OCI-LY1 (cell line): Measurements from ENCODE around the gene ADAMTSL1.

Experiments
- H2AFZ ChIP-seq: fragments of 200-600 bp; sonication (generic), shearing (Covaris generic); 2 replicates; pipeline ENCODE4 v1.6.0; 2014; ENCODE audit warnings: antibody characterized with exemption, mild to moderate bottlenecking, low read length
- H3F3A ChIP-seq: fragments of 200-600 bp; sonication (generic), shearing (Covaris generic); 2 replicates; pipeline ENCODE4 v1.6.0; 2014; ENCODE audit warnings: mild to moderate bottlenecking, antibody characterized with exemption, low read length, moderate library complexity; ENCODE audit not compliant: insufficient read depth
- H3K27ac ChIP-seq: fragments of 200-600 bp; sonication (generic); 2 replicates; pipeline ENCODE4 v1.5.1; 2014; ENCODE audit warnings: low read length, mixed run types, mild to moderate bottlenecking, low read depth; ENCODE audit not compliant: poor library complexity, severe bottlenecking
- H3K27me3 ChIP-seq: fragments of 200-600 bp; sonication (generic); 2 replicates; pipeline ENCODE4 v1.6.0; 2014; ENCODE audit warnings: antibody characterized with exemption, mild to moderate bottlenecking, low read length, moderate library complexity; ENCODE audit not compliant: insufficient read depth
- H3K36me3 ChIP-seq: fragments of 200-600 bp; sonication (generic); 2 replicates; pipeline ENCODE4 v1.6.1; 2014; ENCODE audit warnings: mild to moderate bottlenecking, antibody characterized with exemption, low read length, moderate library complexity, mixed read lengths; ENCODE audit not compliant: insufficient read depth
- H3K4me1 ChIP-seq: fragments of 200-600 bp; sonication (generic); 2 replicates; pipeline ENCODE4 v1.5.1; 2014; ENCODE audit warnings: mild to moderate bottlenecking, low read length, moderate library complexity; ENCODE audit not compliant: insufficient read depth, severe bottlenecking
- H3K4me2 ChIP-seq: fragments of 200-600 bp; sonication (generic), shearing (Covaris generic); 2 replicates; pipeline ENCODE4 v1.6.1; 2014; ENCODE audit warnings: low read length
- H3K4me3 ChIP-seq: fragments of 200-600 bp; sonication (generic); 2 replicates; pipeline ENCODE4 v1.5.1; 2014; ENCODE audit warnings: low read length, low read depth, mild to moderate bottlenecking, mixed read lengths; ENCODE audit not compliant: poor library complexity, severe bottlenecking
- H3K79me2 ChIP-seq: fragments of 200-600 bp; shearing (Covaris generic); 2 replicates; pipeline ENCODE4 v1.6.1; 2016; ENCODE audit warnings: mixed run types, low read length, mixed read lengths; ENCODE audit not compliant: insufficient read depth
- H3K9ac ChIP-seq: fragments of 200-600 bp; sonication (generic), shearing (Covaris generic); 2 replicates; pipeline ENCODE4 v1.6.1; 2014; ENCODE audit warnings: mild to moderate bottlenecking, low read length, mixed read lengths
- H3K9me2 ChIP-seq: fragments of 200-600 bp; sonication (generic), shearing (Covaris generic); 2 replicates; pipeline ENCODE4 v1.6.1; 2014; ENCODE audit warnings: low read depth, mild to moderate bottlenecking, low read length, mixed read lengths
- H3K9me3 ChIP-seq: fragments of 200-600 bp; shearing (Covaris generic); 2 replicates; pipeline ENCODE4 v1.6.1; 2014; ENCODE audit warnings: low read length, mixed read lengths
- H4K20me1 ChIP-seq: fragments of 200-600 bp; sonication (generic), shearing (Covaris generic); 2 replicates; pipeline ENCODE4 v1.6.0; 2016; ENCODE audit warnings: mild to moderate bottlenecking, low read length; ENCODE audit not compliant: insufficient read depth
- CTCF ChIP-seq: fragments of 200-600 bp; sonication (generic), shearing (Covaris generic); IDR thresholded peaks from 2 replicates; pipeline ENCODE4 v1.5.1; 2017; ENCODE audit warnings: mild to moderate bottlenecking, antibody characterized with exemption, low read length, moderate library complexity, mixed read lengths
- EZH2 ChIP-seq: fragments of 200-600 bp; sonication (generic), shearing (Covaris generic); IDR thresholded peaks from 2 replicates; pipeline ENCODE4 v1.8.0; 2017; ENCODE audit warnings: borderline replicate concordance, mixed run types, mild to moderate bottlenecking, antibody characterized with exemption, low read length, moderate library complexity, mixed read lengths

ADAMTSL1 gene

GRCh38 chr9:18717759-18718158, 243.8 kb downstream of the ADAMTSL1 start:
- Histone ChIP-seq H3K36me3 (no peaks in the 10 kb centered on the region), H4K20me1 (no peaks in the 10 kb centered on the region), H3K9ac (no peak overlapping the region), H3K27me3 (no peaks in the 10 kb centered on the region), H3K27ac (no peak overlapping the region), H3F3A (no peaks in the 10 kb centered on the region), H2AFZ (no peak overlapping the region), H3K9me3 (no peaks in the 10 kb centered on the region), H3K79me2 (no peaks in the 10 kb centered on the region), H3K4me3 (no peak overlapping the region), H3K4me2 (no peak overlapping the region), H3K9me2 (no peaks in the 10 kb centered on the region), H3K4me1 (no peaks in the 10 kb centered on the region)
- TF ChIP-seq EZH2 (no peak), CTCF (no peak)

GRCh38 chr9:18718393-18718792, 244.4 kb downstream of the ADAMTSL1 start:
- H3K27ac ChIP-seq = no peak overlapping the region
- no peaks in the 10 kb centered on the region for H3K9me3 ChIP-seq
- no peak overlapping the region for H2AFZ ChIP-seq
- H3K4me2 ChIP-seq = no peak overlapping the region
- H3K4me1 ChIP-seq = no peaks in the 10 kb centered on the region
- H3K79me2 ChIP-seq = no peaks in the 10 kb centered on the region
- no peaks in the 10 kb centered on the region for H4K20me1 ChIP-seq
- H3K27me3 ChIP-seq = no peaks in the 10 kb centered on the region
- TF ChIP-seq CTCF = no peak
- TF ChIP-seq EZH2 = no peak
- no peaks in the 10 kb centered on the region for H3F3A ChIP-seq
- H3K9me2 ChIP-seq = no peaks in the 10 kb centered on the region
- no peaks in the 10 kb centered on the region for H3K36me3 ChIP-seq
- H3K9ac ChIP-seq = no peak overlapping the region
- no peak overlapping the region for H3K4me3 ChIP-seq

- Histone ChIP-seq H4K20me1 (no peaks in the 10 kb centered on the region), H3K27ac (no peak overlapping the region), H2AFZ (no peak overlapping the region), H3K4me3 (no peak overlapping the region), H3K9me2 (no peaks in the 10 kb centered on the region), H3K36me3 (no peaks in the 10 kb centered on the region), H3K9ac (no peak overlapping the region), H3K4me2 (no peak overlapping the region), H3K4me1 (no peaks in the 10 kb centered on the region), H3K79me2 (no peaks in the 10 kb centered on the region), H3K27me3 (no peaks in the 10 kb centered on the region), H3K9me3 (no peaks in the 10 kb centered on the region), H3F3A (no peaks in the 10 kb centered on the region)
- TF ChIP-seq CTCF (no peak), EZH2 (no peak)
Measured at GRCh38 chr9:18718932-18719331, 245.0 kb downstream of the ADAMTSL1 start.
